ENCODE data around the gene ARAP2.

GRCh38 chr4:36206012-36206411, 38.3 kb downstream of the ARAP2 start:
- TF ChIP-seq ZNF184 (tag by site-specific recombination; IDR thresholded peaks at IDR 0.05), result no peak
- TF ChIP-seq ZIC2 (tag by site-specific recombination; IDR thresholded peaks at IDR 0.05), result no peak
- no peak for TF ChIP-seq ZNF18 (tag by site-specific recombination; IDR thresholded peaks at IDR 0.05)
- TF ChIP-seq GLI4 (tag by site-specific recombination; IDR thresholded peaks at IDR 0.05), result no peak
- no peak for TF ChIP-seq CTCF (tag by site-specific recombination; IDR thresholded peaks at IDR 0.05)
- TF ChIP-seq REST (tag by site-specific recombination; IDR thresholded peaks at IDR 0.05), result no peak
- TF ChIP-seq HIC1 (tag by site-specific recombination; IDR thresholded peaks at IDR 0.05), result no peak
- no peak for TF ChIP-seq PBX3 (CRISPR knock-in tag; IDR thresholded peaks at IDR 0.05)
- no peak for TF ChIP-seq TCF7L2 (IDR thresholded peaks at IDR 0.05; ENCODE audit: borderline replicate concordance, low read depth, low read length)

All from HEK293 (cell line).